SHP77 (cell line): ENCODE measurements around the gene LHPP.

Experiments used
- DNase-seq, 2 experiments: peaks; one replicate each; lab custom pipeline; 2025; lab: John Stamatoyannopoulos, UW

The LHPP gene

DNA sequence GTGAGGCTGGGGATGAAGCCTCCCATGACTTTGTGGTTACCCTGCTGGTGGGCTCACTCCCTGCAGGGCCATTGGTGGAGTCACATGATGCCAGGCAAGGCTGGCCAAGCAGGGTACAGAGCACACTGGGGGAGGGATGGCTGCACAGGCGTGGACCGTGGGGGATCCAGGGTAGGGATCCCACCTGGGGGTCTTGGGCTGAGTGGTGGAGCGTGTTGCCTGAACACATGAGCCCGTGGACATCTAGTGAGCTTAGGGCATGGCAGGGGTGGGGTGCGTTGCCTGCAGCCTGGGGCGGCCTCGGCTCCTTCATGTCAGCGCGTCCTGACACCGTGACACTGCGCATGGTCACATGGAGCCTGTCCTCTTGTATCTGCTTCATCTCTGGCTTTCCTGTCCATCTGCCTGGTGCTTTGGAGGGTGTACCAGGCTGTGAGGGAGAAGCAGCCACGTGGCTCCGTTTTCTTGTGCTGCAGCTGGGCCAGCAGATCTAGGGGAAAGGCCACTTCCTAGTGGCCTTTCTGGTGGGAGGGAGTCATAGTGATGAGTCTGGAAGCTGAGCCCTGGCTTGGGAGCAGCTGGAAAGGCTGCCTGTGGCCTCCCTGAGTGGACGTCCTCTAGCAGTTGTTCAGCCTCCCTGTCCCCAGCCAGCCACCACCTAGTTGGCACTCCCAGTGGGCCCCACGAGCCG is 96.2 kb downstream of the LHPP start:
- DNase-seq, result no peak

GRCh38 chr10:124558339-124559321 is 97.0 kb downstream of the LHPP start:
- no peak for DNase-seq

- DNase-seq, result no peak
Measured at GRCh38 chr10:124559372-124560132, 97.9 kb downstream of the LHPP start.

DNA sequence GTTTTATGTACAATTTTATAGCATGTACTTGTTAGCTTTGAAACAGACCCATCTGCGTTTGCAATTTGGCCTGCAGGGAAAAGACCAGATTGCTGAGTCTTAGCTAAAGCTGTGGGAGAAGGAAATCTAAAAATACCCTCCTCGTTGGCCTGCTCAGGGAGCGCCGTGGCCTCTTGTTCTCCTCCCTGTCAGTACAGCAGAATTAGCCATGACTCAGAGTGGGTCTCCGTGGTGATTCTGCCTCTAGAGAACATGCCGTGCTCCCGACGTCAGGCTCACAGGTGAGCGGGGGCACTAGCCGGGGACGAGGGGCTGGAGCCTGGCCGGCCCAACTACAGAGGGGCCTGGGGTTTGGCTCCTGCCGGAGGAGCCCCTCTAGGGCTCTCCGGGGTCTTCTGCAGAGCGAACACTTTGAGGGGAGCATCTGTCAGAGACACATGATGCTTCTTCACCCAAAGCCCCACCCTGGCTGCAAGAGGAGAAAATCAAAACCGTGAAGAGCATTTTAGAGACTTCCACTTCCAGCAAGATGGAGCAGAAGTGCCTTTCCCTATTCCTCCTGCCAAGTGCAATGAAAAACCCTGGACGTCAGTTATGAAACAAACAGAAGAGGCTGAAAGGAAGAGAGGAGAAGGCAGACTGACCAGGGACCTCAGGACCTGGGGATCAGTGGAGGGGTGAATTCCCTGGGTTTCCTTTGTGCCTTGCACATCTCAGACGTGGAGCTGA is 98.9 kb downstream of the LHPP start:
- no peak for DNase-seq

DNA sequence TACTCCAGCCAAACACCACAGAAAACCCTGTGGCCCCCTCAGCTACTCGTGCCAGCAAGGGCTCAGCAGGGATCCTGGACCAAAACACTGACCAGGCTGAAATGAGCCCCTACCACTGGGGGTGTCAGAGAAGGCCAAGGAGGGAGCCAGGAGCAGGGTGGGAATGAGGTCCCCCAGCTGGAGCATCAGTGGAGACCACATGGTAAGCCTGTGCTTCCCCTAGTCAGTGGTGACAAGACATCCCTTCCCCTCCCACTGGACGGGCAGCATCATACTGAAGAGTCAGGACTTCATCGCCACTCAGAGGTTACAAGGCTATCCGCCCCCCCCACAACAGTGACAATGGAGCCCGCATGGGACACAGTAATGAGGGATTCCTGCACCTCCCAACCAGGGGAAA is 99.6 kb downstream of the LHPP start:
- no peak for DNase-seq

DNA sequence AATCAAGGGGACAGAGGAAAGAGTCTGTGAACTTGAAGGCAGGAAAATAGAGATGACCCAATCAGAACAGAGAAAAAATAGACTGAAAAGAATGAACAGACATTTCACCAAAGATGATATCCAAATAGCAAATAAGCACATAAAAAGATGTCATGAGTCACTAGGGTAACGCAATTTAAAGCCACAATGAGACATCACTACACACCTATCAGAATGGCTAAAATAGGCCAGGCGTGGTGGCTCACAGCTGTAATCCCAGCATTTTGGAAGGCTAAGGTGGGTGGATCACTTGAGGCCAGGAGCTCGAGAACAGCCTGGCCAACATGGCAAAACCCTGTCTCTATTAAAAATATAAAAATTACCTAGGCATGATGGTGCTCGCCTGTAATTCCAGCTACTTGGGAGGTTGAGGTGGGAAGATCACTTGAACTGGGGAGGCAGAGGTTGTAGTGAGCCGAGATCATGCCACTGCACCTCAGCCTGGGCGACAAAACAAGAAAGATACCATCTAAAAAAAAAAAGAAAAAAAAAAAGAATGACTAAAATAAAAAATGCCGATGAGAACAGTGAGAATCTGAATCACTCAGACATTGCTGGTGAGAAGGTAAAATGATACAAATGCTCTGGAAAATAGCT is 100.9 kb downstream of the LHPP start:
- no peak for DNase-seq

DNA sequence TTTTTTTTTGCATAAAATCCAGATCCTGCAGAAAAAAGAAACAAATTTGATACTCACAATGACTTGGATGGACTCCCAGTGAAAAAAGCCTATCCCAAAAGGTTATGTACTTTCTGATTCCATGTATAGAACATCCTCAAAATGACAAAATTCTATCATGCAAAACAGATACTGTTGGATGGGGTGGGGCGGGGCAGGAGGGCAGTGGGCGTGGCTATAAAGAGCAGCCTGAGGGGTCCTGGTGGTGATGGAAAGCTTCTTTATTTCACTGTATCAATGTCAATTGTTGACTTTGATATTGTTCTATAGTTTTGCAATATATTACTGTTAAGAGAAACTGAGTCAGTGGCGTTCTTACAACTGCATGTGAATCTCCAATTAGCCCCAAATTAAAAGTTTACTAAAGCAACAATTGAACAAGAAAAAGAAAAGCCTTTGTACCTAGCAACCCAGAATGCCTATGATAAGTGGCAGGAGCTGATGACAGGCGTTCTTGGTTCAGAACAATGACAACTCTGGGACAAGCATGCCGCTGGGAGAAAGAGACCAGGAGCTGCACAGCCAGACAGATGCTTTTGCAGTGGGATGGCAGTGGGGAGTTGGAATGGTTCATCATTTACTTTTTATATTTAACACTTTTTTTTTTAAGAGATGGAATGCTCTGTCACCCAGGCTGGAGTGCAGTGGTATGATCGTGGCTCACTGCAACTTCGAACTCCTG is 101.9 kb downstream of the LHPP start:
- DNase-seq, result no peak

- DNase-seq, result no peak
Measured at GRCh38 chr10:124564881-124565280, 103.3 kb downstream of the LHPP start.

GRCh38 chr10:124565565-124566221 is 104.1 kb downstream of the LHPP start:
- peak; percentile 73 to 81 for DNase-seq

- no peak for DNase-seq
Measured at GRCh38 chr10:124566222-124566888, 104.7 kb downstream of the LHPP start.

GRCh38 chr10:124566981-124567835 is 105.6 kb downstream of the LHPP start:
- DNase-seq, result no peak

DNA sequence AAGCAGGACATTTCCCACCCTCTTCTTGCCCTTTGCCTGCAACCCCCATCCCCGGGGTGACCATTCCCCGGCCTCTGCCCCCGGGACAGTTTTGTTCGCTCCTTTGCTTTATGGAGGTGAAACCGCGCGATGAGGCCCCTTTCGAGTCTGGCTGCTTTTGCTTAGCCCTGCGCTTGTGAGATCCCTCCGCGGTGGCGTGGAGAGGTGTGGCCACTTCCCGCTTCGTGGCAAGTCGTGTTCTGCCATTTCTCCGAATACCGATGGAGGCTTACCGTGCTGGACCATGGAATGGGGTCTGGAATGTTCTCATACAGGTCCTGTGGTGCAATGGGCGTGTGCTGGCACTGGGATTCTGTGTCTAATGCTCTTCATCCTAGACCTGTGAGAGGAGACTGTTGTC is 106.7 kb downstream of the LHPP start:
- no peak for DNase-seq

DNA sequence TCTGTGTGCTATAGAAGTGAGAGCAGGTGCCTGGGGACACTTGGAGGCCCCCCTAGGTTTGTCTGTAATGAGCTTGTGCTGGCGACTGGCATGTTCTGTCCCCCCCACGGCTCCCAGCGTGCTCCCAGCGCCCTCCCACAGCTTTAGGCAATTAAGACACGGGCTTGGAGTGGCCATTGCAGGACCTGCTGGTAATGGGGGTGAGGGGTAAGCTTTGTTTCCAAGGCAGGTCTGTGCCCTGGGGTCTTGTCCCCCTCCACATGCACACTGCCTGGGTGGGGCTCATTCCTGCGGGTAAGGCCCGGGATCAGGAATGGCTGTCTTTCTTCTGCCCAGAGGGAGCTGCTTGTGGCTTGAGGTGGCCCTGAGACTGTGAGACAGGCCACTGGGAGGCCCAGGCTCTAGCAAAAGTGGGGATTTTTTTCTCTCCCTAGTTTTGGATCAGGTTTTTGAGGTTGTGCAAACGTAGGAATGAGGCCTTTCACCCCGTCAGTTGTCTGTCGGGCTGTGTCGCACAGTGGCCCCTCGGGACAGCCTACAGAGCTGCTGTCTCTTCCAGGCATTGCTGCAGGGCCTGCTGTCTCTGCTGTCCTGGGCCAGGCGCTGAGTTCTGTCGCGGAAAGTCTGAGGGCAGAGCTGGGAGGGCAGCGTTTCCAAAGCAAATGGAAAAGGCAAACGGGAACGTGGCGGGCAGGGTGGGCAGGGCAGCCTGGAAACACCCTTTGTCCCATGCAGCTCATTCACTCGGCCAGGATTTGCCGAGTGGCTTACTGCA is 107.4 kb downstream of the LHPP start:
- DNase-seq, result no peak

GRCh38 chr10:124569623-124570470 is 108.2 kb downstream of the LHPP start:
- no peak for DNase-seq

DNA sequence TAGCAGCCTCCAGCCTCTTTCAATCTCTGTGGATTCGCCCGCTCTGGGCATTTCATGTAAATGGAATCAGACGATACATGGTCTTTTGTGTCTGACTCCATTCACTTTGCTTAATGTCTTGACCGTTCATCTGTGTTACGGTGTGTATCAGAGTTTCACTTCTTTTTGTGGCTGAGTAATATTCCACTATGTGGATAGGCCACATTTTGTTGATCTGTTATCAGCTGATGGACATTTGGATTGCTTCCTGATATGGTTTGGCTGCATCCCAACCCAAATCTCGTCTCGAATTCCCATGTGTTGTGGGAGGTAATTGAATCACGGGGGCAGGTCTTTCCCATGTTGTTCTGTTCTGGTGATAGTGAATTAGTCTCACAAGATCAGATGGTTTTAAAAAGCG is 109.0 kb downstream of the LHPP start:
- no peak for DNase-seq

GRCh38 chr10:124572751-124573150 is 111.1 kb downstream of the LHPP start:
- DNase-seq, result no peak
